HEK293T (cell line): Measurements from ENCODE around the gene RPN1.

Source experiments
- BHLHE40 ChIP-seq: fragments of 450-650 bp; IDR thresholded peaks from 2 replicates; pipeline ENCODE4 v1.6.1; 2016; ENCODE audit warnings: mild to moderate bottlenecking, moderate library complexity, borderline replicate concordance
- CTBP1 ChIP-seq: fragments of 450-650 bp; IDR thresholded peaks from 2 replicates; pipeline ENCODE4 v1.6.1; 2016; ENCODE audit warnings: borderline replicate concordance
- ELF4 ChIP-seq: fragments of 450-650 bp; IDR thresholded peaks from 2 replicates; pipeline ENCODE4 v1.6.1; 2017; ENCODE audit warnings: antibody characterized with exemption
- L3MBTL2 ChIP-seq: fragments of 450-650 bp; conservative IDR thresholded peaks from 2 replicates; pipeline ENCODE4 v1.6.1; 2016; ENCODE audit warnings: mild to moderate bottlenecking
- LEF1 ChIP-seq: fragments of 450-650 bp; IDR thresholded peaks from 2 replicates; pipeline ENCODE4 v1.6.1; 2017; ENCODE audit warnings: mild to moderate bottlenecking, borderline replicate concordance
- NFRKB ChIP-seq: fragments of 450-650 bp; IDR thresholded peaks from 2 replicates; pipeline ENCODE4 v1.6.1; 2016; ENCODE audit warnings: mild to moderate bottlenecking, moderate library complexity
- SP1 ChIP-seq: fragments of 450-650 bp; IDR thresholded peaks from 2 replicates; pipeline ENCODE4 v1.6.1; 2017
- ZNF384 ChIP-seq: fragments of 450-650 bp; IDR thresholded peaks from 2 replicates; pipeline ENCODE4 v1.6.1; 2016

DNA sequence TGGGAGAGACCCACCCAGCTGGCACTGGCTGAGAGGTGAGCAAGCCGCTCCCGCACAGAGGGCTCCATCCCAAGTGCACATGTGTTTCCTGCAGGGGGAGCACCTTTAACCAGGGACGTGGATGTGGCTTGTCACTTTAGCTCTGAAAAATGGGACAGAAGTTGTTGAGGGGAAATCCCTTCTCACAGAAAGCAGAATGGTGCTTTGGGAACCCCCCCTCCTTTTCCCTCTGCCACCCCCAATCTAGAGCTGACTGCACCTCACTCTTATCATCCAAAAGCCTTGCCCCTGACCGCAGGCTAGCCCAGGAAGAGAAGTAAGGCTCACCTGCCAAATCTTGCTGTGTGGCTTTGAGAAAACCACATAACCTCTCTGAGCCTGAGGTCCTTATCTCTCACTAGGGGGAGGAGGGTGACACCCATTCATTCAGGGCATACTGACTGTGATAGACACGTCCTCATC lies 77.9 kb downstream of the RPN1 start:
- TF ChIP-seq NFRKB, result no peak
- TF ChIP-seq ZNF384, result no peak
- no peak for TF ChIP-seq CTBP1
- no peak for TF ChIP-seq SP1
- no peak for TF ChIP-seq BHLHE40
- TF ChIP-seq L3MBTL2, result no peak
- TF ChIP-seq LEF1, result no peak
- TF ChIP-seq ELF4, result no peak
